ENCODE results near the gene CORO2B. TPM values are rescaled to one million over a fixed set of nuclear protein-coding genes. Genes with fewer than 3 reads are reported as not detected.

The CORO2B gene
- total RNA-seq, 1 donor from 2014 or later = 16.3 TPM

DNA sequence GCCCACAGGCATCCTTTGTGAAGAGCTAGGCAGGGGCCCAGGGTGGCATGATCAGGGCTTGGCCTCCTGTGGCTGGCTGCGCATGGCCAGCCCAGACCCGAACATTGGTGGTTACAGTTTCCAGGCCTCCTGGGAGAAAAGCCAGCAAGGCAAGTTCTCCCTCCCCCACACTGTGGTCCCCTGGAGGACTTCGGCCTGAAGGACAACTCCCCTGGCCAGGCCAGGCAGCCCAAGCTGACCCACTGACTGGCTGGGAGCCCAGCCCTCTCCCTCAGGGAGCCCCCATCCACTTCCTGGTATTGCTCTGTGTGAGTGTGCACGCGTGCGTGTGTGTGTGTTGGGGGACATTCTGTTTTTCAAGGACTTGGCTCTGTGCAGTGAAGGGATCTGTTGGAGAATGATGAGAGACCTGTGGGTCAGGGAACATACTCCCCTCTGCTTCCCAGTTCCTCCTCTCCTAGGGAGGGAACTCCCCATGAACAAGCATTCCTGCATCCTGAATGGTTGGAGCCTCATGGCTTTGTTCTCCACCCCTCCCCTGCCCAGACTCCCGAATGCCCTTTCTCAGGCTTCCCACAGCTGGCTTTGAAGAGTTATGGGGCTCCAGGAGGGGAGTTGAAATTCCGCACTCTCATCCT is 29.5 kb downstream of the CORO2B start:
- Mint-ChIP-seq H3K27me3 (ENCODE audit: unreplicated experiment) (peaks cover 6% of the 10 kb centered on the region), H3K4me1 (ENCODE audit: low read depth, unreplicated experiment) (peaks cover 14% of the 10 kb centered on the region), H3K9me3 (ENCODE audit: unreplicated experiment) (no peaks in the 10 kb centered on the region), H3K27ac (ENCODE audit: unreplicated experiment) (no peak overlapping the region), H3K4me3 (ENCODE audit: unreplicated experiment) (no peak overlapping the region), H3K36me3 (ENCODE audit: unreplicated experiment) (peaks cover 5% of the 10 kb centered on the region)
- DNase-seq = no peak
- TF ChIP-seq, protein P1, sequence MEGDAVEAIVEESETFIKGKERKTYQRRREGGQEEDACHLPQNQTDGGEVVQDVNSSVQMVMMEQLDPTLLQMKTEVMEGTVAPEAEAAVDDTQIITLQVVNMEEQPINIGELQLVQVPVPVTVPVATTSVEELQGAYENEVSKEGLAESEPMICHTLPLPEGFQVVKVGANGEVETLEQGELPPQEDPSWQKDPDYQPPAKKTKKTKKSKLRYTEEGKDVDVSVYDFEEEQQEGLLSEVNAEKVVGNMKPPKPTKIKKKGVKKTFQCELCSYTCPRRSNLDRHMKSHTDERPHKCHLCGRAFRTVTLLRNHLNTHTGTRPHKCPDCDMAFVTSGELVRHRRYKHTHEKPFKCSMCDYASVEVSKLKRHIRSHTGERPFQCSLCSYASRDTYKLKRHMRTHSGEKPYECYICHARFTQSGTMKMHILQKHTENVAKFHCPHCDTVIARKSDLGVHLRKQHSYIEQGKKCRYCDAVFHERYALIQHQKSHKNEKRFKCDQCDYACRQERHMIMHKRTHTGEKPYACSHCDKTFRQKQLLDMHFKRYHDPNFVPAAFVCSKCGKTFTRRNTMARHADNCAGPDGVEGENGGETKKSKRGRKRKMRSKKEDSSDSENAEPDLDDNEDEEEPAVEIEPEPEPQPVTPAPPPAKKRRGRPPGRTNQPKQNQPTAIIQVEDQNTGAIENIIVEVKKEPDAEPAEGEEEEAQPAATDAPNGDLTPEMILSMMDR (IDR thresholded peaks at IDR 0.05; ENCODE audit: partially characterized antibody, unreplicated experiment) = no peak

DNA sequence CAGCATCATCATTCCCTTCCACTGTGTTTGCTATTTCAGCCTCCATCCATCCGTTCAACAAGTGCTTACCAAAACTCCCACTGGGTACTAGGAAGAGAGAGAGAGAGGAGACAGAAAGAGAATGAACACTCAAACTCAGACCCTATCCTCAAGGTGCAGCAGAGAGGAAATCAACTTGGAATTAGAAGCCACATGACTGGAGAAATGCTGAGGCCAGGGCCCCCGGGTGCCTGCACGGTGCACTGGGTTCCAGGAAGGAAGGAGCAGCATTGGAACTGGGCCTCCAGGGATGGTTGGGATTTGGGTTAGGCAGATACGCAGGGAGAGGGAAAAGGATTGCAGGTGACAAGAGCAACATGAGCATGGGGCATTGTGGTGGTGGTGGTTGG is 30.0 kb downstream of the CORO2B start:
- no peak overlapping the region for H3K4me3 Mint-ChIP-seq (ENCODE audit: unreplicated experiment)
- peaks cover 6% of the 10 kb centered on the region for H3K27me3 Mint-ChIP-seq (ENCODE audit: unreplicated experiment)
- TF ChIP-seq, protein P1 (IDR thresholded peaks at IDR 0.05; ENCODE audit: partially characterized antibody, unreplicated experiment) = no peak
- H3K27ac Mint-ChIP-seq (ENCODE audit: unreplicated experiment) = no peak overlapping the region
- peaks cover 5% of the 10 kb centered on the region for H3K36me3 Mint-ChIP-seq (ENCODE audit: unreplicated experiment)
- no peak for DNase-seq
- H3K4me1 Mint-ChIP-seq (ENCODE audit: low read depth, unreplicated experiment) = peaks cover 10% of the 10 kb centered on the region
- H3K9me3 Mint-ChIP-seq (ENCODE audit: unreplicated experiment) = no peaks in the 10 kb centered on the region

DNA sequence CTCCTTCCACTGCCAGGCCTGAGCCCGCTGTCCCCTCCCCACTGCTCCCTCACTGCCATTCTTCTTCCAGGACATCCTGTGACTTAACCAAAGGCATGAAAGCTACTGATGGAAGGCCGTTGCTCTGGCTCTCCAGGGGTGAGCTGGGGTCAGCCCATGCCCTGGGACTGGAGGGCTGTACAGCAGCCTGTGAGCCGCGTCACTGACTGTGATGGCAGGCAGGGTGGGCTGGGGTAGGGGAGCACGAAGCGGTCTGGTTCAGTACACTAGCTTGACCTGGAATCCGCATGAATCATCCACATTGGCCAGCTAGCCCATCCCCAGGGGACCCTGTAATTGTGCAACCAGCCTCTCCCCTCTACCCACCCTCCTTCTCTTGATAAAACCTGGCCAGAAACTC is 30.8 kb downstream of the CORO2B start:
- Mint-ChIP-seq H3K36me3 (ENCODE audit: unreplicated experiment) (peaks cover 5% of the 10 kb centered on the region), H3K27ac (ENCODE audit: unreplicated experiment) (no peak overlapping the region), H3K4me1 (ENCODE audit: low read depth, unreplicated experiment) (peaks cover 18% of the 10 kb centered on the region), H3K27me3 (ENCODE audit: unreplicated experiment) (peaks cover 8% of the 10 kb centered on the region), H3K9me3 (ENCODE audit: unreplicated experiment) (peaks cover 4% of the 10 kb centered on the region), H3K4me3 (ENCODE audit: unreplicated experiment) (no peak overlapping the region)
- DNase-seq = no peak
- TF ChIP-seq, protein P1 (IDR thresholded peaks at IDR 0.05; ENCODE audit: partially characterized antibody, unreplicated experiment) = no peak

- Mint-ChIP-seq H3K27me3 (ENCODE audit: unreplicated experiment) (peaks cover 8% of the 10 kb centered on the region), H3K4me3 (ENCODE audit: unreplicated experiment) (no peak overlapping the region), H3K4me1 (ENCODE audit: low read depth, unreplicated experiment) (peaks cover 28% of the 10 kb centered on the region), H3K9me3 (ENCODE audit: unreplicated experiment) (peaks cover 4% of the 10 kb centered on the region), H3K27ac (ENCODE audit: unreplicated experiment) (no peak overlapping the region), H3K36me3 (ENCODE audit: unreplicated experiment) (peaks cover 5% of the 10 kb centered on the region)
- TF ChIP-seq, protein P1 (IDR thresholded peaks at IDR 0.05; ENCODE audit: partially characterized antibody, unreplicated experiment) = no peak
- no peak for DNase-seq
Measured at GRCh38 chr15:68610825-68611224, 32.0 kb downstream of the CORO2B start.

DNA sequence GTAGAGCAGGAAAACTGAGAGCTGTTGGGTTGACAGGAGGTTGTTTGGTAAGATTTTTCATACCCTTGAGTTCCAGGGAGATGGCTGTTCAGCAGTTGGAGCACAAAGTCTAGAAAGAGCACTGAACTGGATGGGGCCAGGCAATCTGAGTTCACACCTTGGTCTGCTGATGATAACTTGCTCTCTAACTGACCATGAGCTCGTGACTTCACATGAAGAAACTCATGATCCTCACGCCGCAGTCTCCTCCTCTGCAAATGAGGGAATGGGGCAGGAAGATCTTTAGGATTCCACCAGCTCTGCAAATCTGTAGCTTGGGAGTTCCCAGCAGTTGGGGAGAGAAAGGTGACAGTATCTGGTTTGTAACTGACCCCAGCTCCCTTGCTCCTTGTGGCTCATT is 33.7 kb downstream of the CORO2B start:
- no peak overlapping the region for H3K27ac Mint-ChIP-seq (ENCODE audit: unreplicated experiment)
- H3K36me3 Mint-ChIP-seq (ENCODE audit: unreplicated experiment) = no peaks in the 10 kb centered on the region
- TF ChIP-seq, protein P1 (IDR thresholded peaks at IDR 0.05; ENCODE audit: partially characterized antibody, unreplicated experiment) = no peak
- H3K4me1 Mint-ChIP-seq (ENCODE audit: low read depth, unreplicated experiment) = peaks cover 38% of the 10 kb centered on the region
- H3K4me3 Mint-ChIP-seq (ENCODE audit: unreplicated experiment) = no peak overlapping the region
- DNase-seq = no peak
- H3K27me3 Mint-ChIP-seq (ENCODE audit: unreplicated experiment) = peaks cover 8% of the 10 kb centered on the region
- H3K9me3 Mint-ChIP-seq (ENCODE audit: unreplicated experiment) = peaks cover 4% of the 10 kb centered on the region
